GM12873 (cell line): Measurements from ENCODE around the gene RAB11FIP3.

Experiments used
- CTCF ChIP-seq: IDR thresholded peaks from 2 replicates; pipeline ENCODE4 v1.5.1; 2012; ENCODE audit warnings: low read depth, mild to moderate bottlenecking, moderate library complexity, low read length, control low read depth; ENCODE audit not compliant: insufficient read depth; ENCODE audit errors: missing control alignments

The RAB11FIP3 gene

GRCh38 chr16:379961-380761 lies 45.3 kb upstream of the RAB11FIP3 start:
- TF ChIP-seq CTCF = no peak

- no peak for TF ChIP-seq CTCF
Observed at GRCh38 chr16:380762-381011, 44.8 kb upstream of the RAB11FIP3 start.

GRCh38 chr16:381012-381788 lies 44.2 kb upstream of the RAB11FIP3 start:
- no peak for TF ChIP-seq CTCF

DNA sequence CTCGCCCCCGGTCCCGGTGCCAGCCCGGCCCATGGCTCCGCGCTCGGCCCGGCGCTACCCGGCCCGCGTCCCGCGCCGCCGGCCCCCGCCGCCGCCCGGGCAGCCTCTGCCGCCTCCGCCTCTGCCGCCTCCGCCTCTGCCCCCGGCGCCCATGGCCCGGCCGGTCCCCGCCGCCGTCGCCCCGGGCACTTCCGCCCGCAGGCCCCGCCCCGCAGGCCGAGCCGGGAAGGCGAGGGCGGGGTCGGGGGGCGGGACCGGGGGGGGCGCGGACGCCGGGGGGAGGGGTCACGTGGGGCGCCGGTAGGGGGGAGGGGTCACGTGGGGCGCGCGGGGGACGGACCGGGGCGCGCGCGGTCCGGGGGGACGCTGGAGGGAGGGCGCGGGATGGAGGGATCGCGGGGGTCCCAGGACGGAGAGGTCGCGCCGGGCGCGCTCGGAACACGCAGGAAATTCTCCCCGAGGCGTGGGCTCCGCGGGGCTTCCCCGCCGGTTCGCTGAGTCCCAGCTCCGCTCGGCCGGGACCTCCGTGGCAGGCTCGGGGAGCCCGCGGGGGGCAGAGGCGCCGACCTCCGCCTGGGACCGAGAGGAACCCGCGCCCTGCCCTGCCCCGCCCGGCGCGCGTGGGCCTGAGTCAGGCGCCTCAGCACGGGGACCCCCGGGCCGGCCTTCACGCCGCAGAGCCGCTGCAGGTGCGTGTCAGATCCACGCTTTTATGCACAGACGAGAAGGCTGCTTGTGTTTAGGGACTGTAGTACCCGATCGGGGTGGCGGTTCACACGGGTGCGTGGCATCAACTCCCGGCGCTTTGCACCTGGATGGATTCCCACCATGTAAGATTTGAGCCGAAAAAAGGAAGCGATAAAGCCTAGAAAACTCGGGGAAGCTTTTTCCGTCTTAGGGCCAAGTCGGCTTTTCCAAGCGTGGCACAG lies 43.4 kb upstream of the RAB11FIP3 start, which contains the start of gene PGAP6:
Gene PGAP6 (minus strand): TSS at position 190 of the 929 bp plus-strand sequence. CDS start 157 bp downstream, at position 33.
- TF ChIP-seq CTCF = no peak

GRCh38 chr16:383326-384051 lies 42.0 kb upstream of the RAB11FIP3 start:
- no peak for TF ChIP-seq CTCF

GRCh38 chr16:386641-387156 lies 38.8 kb upstream of the RAB11FIP3 start:
- TF ChIP-seq CTCF = no peak
